ENCODE measurements around the gene TMEM87B.

DNA sequence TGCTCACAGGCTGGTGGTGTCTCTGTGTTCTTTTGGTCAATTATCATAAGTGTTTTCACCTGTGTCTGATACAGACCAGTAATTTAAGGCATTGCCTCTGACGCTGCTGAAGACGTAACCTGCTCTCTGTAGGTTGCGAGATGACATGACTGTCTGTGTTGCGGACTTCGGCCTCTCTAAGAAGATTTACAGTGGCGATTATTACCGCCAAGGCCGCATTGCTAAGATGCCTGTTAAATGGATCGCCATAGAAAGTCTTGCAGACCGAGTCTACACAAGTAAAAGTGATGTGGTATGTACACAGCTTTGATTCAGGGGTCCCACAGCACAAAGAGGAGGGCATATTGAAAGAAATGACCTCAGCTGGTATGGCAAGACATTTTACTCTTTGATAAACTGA, 33.8 kb upstream of the TMEM87B start:
- TF ChIP-seq POLR2A (IDR thresholded peaks at IDR 0.05; ENCODE audit: low read depth, low read length): no peak
- TF ChIP-seq, protein P1, sequence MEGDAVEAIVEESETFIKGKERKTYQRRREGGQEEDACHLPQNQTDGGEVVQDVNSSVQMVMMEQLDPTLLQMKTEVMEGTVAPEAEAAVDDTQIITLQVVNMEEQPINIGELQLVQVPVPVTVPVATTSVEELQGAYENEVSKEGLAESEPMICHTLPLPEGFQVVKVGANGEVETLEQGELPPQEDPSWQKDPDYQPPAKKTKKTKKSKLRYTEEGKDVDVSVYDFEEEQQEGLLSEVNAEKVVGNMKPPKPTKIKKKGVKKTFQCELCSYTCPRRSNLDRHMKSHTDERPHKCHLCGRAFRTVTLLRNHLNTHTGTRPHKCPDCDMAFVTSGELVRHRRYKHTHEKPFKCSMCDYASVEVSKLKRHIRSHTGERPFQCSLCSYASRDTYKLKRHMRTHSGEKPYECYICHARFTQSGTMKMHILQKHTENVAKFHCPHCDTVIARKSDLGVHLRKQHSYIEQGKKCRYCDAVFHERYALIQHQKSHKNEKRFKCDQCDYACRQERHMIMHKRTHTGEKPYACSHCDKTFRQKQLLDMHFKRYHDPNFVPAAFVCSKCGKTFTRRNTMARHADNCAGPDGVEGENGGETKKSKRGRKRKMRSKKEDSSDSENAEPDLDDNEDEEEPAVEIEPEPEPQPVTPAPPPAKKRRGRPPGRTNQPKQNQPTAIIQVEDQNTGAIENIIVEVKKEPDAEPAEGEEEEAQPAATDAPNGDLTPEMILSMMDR (IDR thresholded peaks at IDR 0.05 in 2 of 3, conservative IDR thresholded peaks at IDR 0.05 in 1 of 3; ENCODE audit: control insufficient read depth in 2 of 3, extremely low read depth in 1 of 3, insufficient read depth in 1 of 3, low read depth in 3 of 3, low read length in 3 of 3): no peak
